Vagina (tissue), 2 donors: Measurements from ENCODE around the gene ZNF268. TPM values are rescaled to one million over a fixed set of nuclear protein-coding genes. Genes with fewer than 3 reads are reported as not detected.

ENCODE experiments used
- DNase-seq, 2 donors: peaks; one replicate each; pipeline ENCODE4 v3.0.0-alpha.2; 2017; ENCODE audit errors: extremely low spot score in 2 of 2
- H3K27ac ChIP-seq: fragments of 200-600 bp; sonication (generic); one replicate; pipeline ENCODE4 v1.5.1; 2019
- H3K27me3 ChIP-seq: fragments of 200-600 bp; sonication (generic); one replicate; pipeline ENCODE4 v1.5.1; 2019
- H3K36me3 ChIP-seq, 2 donors: fragments of 200-600 bp; sonication (generic); one replicate each; pipeline ENCODE4 v1.5.1; 2017 to 2019
- H3K4me1 ChIP-seq: fragments of 200-600 bp; sonication (generic); one replicate; pipeline ENCODE4 v1.5.1; 2019
- H3K4me3 ChIP-seq, 2 donors: fragments of 200-600 bp; sonication (generic); 1 replicate in 1 of 2; 2 replicates in 1 of 2; pipeline ENCODE4 v1.5.1; 2016 to 2019
- H3K9me3 ChIP-seq: fragments of 200-600 bp; sonication (generic); one replicate; pipeline ENCODE4 v1.5.1; 2019
- CTCF ChIP-seq, 3 experiments: fragments of 450-650 bp in 2 of 3; fragments of 200-600 bp in 1 of 3; sonication (generic) in 1 of 3; IDR thresholded peaks; one replicate each; pipeline ENCODE4 v1.5.1; 2017 to 2019; ENCODE audit warnings: antibody characterized with exemption in 3 of 3, mild to moderate bottlenecking in 2 of 3, moderate library complexity in 2 of 3
- POLR2A ChIP-seq, 2 donors: fragments of 450-650 bp; IDR thresholded peaks; one replicate each; pipeline ENCODE4 v1.6.1; 2017; ENCODE audit warnings: antibody characterized with exemption in 2 of 2, mild to moderate bottlenecking in 2 of 2, moderate library complexity in 2 of 2
- POLR2AphosphoS5 ChIP-seq, 2 donors: sonication (generic); formaldehyde crosslinking; IDR thresholded peaks; one replicate each; pipeline ENCODE4 v1.9.0; 2017; ENCODE audit warnings: antibody characterized with exemption in 2 of 2, mild to moderate bottlenecking in 2 of 2, low read depth in 1 of 2; ENCODE audit not compliant: insufficient read depth in 1 of 2
- intact Hi-C: fragments of 100-400 bp; cut with DNase I; formaldehyde crosslinking; loops from one replicate; pipeline ENCODE4 v1.15.1; 2023
- total RNA-seq: library from RNA; depleted of rRNA; stranded (reverse); fragments of >200 nt; gene quantifications from one replicate; pipeline ENCODE4 v1.2.3, GENCODE V29; 2016

The ZNF268 gene
- total RNA-seq, 1 donor from 2014 or later, result 9.1 TPM

GRCh38 chr12:133206390-133206789 lies 25.1 kb downstream of the ZNF268 start:
- no peak for DNase-seq
- intact Hi-C loops, result no loop called here
- TF ChIP-seq CTCF (IDR thresholded peaks at IDR 0.05), result no peak
- TF ChIP-seq POLR2AphosphoS5 (IDR thresholded peaks at IDR 0.05; ENCODE audit: insufficient read depth in 1 of 2, low read depth in 1 of 2), result no peak
- TF ChIP-seq POLR2A (IDR thresholded peaks at IDR 0.05), result no peak
- H3K4me3 ChIP-seq, result no peak overlapping the region
- no peak overlapping the region for H3K27ac ChIP-seq
- H3K4me1 ChIP-seq, result no peaks in the 10 kb centered on the region
- peaks cover 9 to 46% of the 10 kb centered on the region in 2 donors for H3K36me3 ChIP-seq
- H3K27me3 ChIP-seq, result no peaks in the 10 kb centered on the region
- peaks cover 92% of the 10 kb centered on the region for H3K9me3 ChIP-seq

GRCh38 chr12:133215724-133216123 lies 34.4 kb downstream of the ZNF268 start:
- no peaks in the 10 kb centered on the region for H3K36me3 ChIP-seq
- H3K4me1 ChIP-seq, result no peaks in the 10 kb centered on the region
- TF ChIP-seq CTCF (IDR thresholded peaks at IDR 0.05), result no peak
- no peak for TF ChIP-seq POLR2AphosphoS5 (IDR thresholded peaks at IDR 0.05; ENCODE audit: insufficient read depth in 1 of 2, low read depth in 1 of 2)
- no peak for TF ChIP-seq POLR2A (IDR thresholded peaks at IDR 0.05)
- no peak overlapping the region for H3K27ac ChIP-seq
- no peak overlapping the region for H3K4me3 ChIP-seq
- peaks cover 13% of the 10 kb centered on the region for H3K9me3 ChIP-seq
- no peak for DNase-seq
- no peaks in the 10 kb centered on the region for H3K27me3 ChIP-seq
- intact Hi-C loops, result no loop called here

GRCh38 chr12:133217219-133217618 lies 35.9 kb downstream of the ZNF268 start:
- Histone ChIP-seq H3K4me3 (no peak overlapping the region), H3K27me3 (no peaks in the 10 kb centered on the region), H3K4me1 (no peaks in the 10 kb centered on the region), H3K36me3 (no peaks in the 10 kb centered on the region), H3K27ac (no peak overlapping the region), H3K9me3 (peaks cover 8% of the 10 kb centered on the region)
- TF ChIP-seq POLR2A (IDR thresholded peaks at IDR 0.05), result no peak
- no peak for TF ChIP-seq CTCF (IDR thresholded peaks at IDR 0.05)
- TF ChIP-seq POLR2AphosphoS5 (IDR thresholded peaks at IDR 0.05; ENCODE audit: insufficient read depth in 1 of 2, low read depth in 1 of 2), result no peak
- intact Hi-C loops, result no loop called here
- no peak for DNase-seq

- no peak for TF ChIP-seq CTCF (IDR thresholded peaks at IDR 0.05)
- no peak for TF ChIP-seq POLR2AphosphoS5 (IDR thresholded peaks at IDR 0.05; ENCODE audit: insufficient read depth in 1 of 2, low read depth in 1 of 2)
- TF ChIP-seq POLR2A (IDR thresholded peaks at IDR 0.05), result no peak
- Histone ChIP-seq H3K4me1 (no peaks in the 10 kb centered on the region), H3K36me3 (no peaks in the 10 kb centered on the region), H3K27ac (no peak overlapping the region), H3K4me3 (no peak overlapping the region), H3K9me3 (peaks cover 5% of the 10 kb centered on the region), H3K27me3 (no peaks in the 10 kb centered on the region)
- intact Hi-C loops, result no loop called here
- DNase-seq, result no peak
Observed at GRCh38 chr12:133220521-133220920, 39.2 kb downstream of the ZNF268 start.

- Histone ChIP-seq H3K27ac (no peak overlapping the region), H3K4me1 (no peaks in the 10 kb centered on the region), H3K36me3 (no peaks in the 10 kb centered on the region), H3K9me3 (no peaks in the 10 kb centered on the region), H3K27me3 (no peaks in the 10 kb centered on the region), H3K4me3 (no peak overlapping the region)
- intact Hi-C loops, result no loop called here
- TF ChIP-seq CTCF (IDR thresholded peaks at IDR 0.05) (no peak), POLR2AphosphoS5 (IDR thresholded peaks at IDR 0.05; ENCODE audit: insufficient read depth in 1 of 2, low read depth in 1 of 2) (no peak), POLR2A (IDR thresholded peaks at IDR 0.05) (no peak)
- no peak for DNase-seq
Observed at GRCh38 chr12:133221241-133221640, 39.9 kb downstream of the ZNF268 start.
